Activated CD8-positive, alpha-beta memory T cell treated with anti-CD3 and anti-CD28 coated beads for 1 hour (primary cell): Measurements from ENCODE around the gene CCL25.
A peak's percentile ranks its signal among the peaks of the same experiment; 100 is the strongest.
"Not testable (repeated sequence)": the region's sequence is repeated elsewhere in the genome, so short reads cannot be mapped to it uniquely, and the experiment has no call there.

ENCODE experiments used
- DNase-seq, 2 donors: peaks; one replicate each; pipeline ENCODE4 v3.0.0-alpha.2; 2020; ENCODE audit warnings: low read depth in 1 of 2; ENCODE audit errors: extremely low read depth in 1 of 2

CCL25 gene, protein sequence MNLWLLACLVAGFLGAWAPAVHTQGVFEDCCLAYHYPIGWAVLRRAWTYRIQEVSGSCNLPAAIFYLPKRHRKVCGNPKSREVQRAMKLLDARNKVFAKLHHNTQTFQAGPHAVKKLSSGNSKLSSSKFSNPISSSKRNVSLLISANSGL

GRCh38 chr19:8052464-8052859 lies at the start of gene CCL25:
Gene CCL25 (plus strand): TSS chr19:8052760. CDS start chr19:8053050, 290 bp downstream.
- no peak for DNase-seq

DNA sequence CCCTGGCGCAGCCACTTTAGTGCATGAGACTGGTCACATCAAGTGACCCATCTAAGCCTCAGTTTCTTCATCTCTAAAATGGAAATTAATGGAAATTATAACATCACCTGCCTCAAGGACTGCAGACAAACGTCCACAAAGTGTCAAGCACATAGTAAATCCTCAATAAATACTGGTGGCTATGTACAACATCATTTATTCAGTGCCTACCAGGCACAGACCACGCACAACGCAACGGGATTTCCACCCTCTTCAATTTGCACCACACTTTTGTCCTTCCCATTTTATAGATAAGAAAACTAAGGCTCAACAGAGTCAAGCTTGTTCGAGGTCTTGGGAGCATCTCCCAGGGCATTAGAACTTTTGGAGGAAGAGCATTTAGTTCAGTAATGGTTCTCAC lies 48.6 kb upstream of the CCL25 start:
- DNase-seq: no peak

- no peak for DNase-seq
These were observed 47.6 kb upstream of the CCL25 start for GRCh38 chr19:8004723-8005513.

DNA sequence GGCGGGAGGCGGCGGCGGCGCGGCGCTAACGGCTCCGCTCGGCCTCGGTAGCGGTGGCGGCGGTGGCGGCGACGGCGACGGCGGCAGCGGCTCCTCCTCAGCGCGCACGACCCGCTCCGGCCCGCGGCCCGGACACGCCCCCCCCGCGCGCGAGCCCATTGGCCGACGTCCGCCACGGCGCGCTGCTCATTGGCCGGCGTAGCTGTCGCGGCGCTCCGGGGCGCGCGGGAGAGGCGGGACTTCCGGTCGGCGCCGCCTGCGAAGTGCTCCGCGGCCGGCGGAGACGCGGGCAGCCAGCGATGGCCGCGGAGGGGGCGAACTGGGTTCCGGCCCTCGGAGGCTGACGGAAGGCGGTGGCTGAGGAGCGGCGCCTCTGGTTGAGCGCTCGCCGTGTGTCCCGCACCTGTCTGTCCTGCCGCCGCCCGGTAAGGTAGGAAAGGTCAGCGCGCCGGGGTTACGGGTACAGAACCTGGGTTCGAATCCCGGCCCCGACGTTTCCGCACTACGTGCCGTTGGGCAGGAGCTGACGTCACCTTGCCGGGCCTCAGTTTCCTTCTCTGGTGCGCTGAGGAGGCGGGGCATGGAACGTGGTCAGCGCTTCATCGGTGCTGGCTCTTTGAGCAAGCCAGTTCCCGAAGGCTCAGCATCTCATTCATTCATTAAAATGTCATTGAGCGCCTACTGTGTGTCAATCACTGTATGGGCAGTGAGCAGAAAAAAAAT lies 46.9 kb upstream of the CCL25 start, which contains the start of gene ELAVL1:
ELAVL1 (minus strand) TSS at position 108 of the 723 bp plus-strand sequence. CDS start 13,826 bp downstream, outside the sequence.
- peak; percentile 59 to 88 for DNase-seq

- no peak for DNase-seq
These were observed 34.8 kb upstream of the CCL25 start for GRCh38 chr19:8017808-8018207.

DNA sequence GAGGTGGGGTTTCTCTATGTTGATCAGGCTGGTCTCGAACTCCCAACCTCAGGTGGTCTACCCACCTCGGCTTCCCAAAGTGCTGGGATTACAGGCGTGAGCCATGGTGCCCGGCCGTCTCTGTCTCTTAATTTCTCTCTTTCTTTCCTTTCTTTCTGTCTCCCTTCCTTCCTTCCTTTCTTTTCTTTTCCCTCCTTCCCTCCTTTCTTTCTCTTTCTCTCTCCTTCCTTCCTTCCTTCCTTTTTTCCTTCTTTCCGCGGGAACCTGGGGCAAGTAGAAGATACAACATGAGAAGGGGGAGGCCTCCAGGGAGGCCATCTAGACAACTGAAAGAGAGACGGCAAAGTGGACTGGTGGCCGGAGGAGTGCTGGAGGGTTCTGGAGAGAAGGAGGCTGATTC lies 31.9 kb upstream of the CCL25 start:
- no peak for DNase-seq

DNA sequence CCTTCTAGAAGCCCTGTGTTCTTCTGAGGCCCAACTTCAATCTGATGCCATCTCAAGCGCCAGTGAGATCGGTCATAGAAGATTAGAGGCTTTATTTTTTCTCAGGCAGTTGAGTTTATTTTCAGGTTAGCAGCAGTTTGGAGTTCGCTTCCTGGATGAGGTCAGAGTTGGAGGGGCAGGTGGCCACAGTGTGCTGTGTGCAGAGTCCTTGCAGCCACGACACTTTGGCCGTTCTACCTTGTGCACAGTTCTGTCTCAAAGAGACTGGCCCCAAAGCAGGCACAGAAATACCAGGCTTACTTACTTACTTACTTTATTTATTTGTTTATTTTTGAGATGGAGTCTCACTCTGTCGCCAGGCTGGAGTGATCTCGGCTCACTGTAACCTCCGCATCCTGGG lies 31.2 kb upstream of the CCL25 start:
- DNase-seq: no peak

DNA sequence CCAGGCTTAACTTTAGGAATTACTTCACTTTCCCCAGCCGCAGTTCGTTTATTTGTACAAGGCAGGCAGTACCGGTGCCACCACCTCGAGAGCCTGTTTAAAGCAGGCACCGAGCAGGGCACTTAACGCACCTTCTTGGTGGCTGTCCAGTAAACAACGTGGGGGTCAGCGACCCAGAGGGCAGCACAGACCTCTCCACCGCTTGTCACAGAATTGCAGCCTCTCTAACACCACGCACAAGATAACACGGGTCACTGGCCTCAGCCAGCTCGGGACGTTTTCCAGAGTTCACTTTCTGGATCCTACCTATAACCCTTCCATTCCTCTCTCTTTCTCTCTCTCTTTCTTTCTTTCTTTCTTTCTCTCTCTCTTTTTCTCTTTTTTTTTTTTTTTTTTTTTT lies 30.3 kb upstream of the CCL25 start:
- DNase-seq: no peak

GRCh38 chr19:8023371-8023770 lies 29.2 kb upstream of the CCL25 start:
- no peak for DNase-seq

DNA sequence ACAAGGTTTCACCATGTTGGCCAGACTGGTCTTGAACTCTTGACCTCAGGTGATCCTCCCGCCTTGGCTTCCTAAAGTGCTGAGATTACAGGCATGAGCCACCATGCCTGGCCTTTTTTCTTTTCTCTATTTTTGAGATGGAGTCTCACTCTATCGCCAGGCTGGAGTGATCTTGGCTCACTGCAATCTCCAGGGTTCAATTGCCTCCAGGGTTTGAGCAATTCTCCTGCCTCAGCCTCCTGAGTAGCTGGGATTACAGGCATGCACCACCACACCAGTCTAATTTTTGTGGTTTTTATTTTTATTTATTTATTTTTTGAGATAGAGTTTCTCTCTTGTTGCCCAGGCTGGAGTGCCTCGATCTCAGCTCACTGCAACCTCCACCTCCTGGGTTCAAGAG lies 28.3 kb upstream of the CCL25 start:
- DNase-seq: not testable (repeated sequence)

DNA sequence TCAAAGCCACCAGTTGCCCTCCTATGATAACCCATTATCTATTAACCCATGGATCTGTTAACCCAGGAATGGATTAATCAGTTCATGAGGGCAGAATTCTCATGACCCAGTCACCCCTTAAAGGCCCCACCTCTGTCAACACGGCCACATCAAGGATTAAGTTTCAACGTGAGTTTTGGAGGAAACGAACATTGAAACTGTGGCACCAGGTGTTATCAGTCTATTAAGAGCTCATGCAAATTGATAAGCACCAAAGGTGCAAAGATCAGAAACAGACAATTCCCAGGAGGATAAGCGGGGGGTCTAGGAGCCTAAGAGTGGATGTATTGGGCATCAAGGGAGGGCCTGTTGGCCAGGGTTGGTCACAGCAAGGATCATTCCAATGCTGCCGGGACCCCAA lies 27.2 kb upstream of the CCL25 start:
- DNase-seq: no peak

DNA sequence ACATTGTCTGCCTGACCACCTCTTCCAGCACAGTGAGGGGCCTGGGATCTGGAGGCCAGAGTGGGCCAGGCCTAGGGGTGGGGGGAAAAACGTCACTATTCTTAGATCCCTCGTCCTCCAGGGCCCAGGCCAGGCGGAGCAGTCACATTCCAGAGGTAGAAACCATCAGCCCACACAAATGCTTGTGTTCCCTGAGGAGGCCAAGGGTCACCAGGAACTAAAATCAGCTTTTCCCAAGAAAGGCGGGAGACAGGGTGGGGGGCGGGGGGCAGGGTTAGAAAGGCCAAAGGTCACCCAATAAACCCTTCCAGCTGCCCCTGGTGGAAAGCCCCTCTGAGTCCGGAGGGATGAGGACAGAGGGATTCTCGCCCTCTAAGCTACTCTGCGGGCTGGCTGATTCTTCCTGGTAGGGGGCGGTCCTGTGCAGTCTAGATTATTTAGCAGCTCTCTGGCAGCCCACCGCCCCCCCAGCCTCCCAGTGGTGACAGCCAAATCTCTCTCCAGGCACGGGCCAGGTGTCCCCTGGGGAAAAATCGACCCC lies 23.5 kb upstream of the CCL25 start:
- no peak for DNase-seq

DNA sequence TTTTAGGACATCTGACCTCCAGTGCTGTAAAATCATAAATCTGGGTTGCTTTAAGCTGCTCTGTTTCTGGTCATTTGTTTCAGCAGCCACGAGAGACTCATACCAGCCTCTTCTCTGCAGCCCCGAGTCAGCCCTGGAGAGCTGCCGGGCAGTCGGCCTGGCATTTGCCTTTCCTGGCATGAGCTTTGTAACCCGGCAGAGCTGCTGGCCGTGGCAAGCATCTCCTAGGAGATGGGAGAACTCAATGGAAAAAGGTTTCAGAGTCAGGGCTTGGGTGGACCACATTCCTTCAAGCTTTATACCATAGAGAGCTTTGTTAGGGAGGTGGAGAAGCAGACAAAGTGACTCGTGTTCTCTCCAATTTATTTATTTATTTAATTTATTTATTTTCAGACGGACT lies 21.6 kb upstream of the CCL25 start:
- no peak for DNase-seq

- DNase-seq: not testable (repeated sequence)
These were observed 19.0 kb upstream of the CCL25 start for GRCh38 chr19:8033287-8034177.

GRCh38 chr19:8034178-8034525 lies 18.4 kb upstream of the CCL25 start:
- DNase-seq: no peak

GRCh38 chr19:8036434-8037099 lies 16.0 kb upstream of the CCL25 start:
- DNase-seq: no peak

DNA sequence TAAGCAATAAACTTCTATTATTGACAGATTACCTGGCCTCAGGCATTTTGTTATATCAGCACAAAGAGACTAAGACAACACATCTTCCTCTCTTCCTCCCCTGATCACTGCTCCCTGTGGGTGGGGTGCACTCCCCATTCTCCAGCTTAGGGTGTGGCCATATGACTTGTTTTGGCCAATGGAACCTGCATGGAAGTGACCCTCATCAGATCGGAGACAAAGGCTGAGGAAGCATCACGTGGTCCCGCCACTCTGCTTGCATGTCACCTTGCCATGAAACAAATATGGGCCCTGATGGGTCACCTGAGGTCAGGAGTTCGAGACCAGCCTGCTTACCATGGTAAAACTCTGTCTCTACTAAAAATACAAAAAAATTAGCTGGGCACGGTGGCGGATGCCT lies 13.7 kb upstream of the CCL25 start:
- DNase-seq: no peak

- no peak for DNase-seq
These were observed 13.3 kb upstream of the CCL25 start for GRCh38 chr19:8039231-8039630.

DNA sequence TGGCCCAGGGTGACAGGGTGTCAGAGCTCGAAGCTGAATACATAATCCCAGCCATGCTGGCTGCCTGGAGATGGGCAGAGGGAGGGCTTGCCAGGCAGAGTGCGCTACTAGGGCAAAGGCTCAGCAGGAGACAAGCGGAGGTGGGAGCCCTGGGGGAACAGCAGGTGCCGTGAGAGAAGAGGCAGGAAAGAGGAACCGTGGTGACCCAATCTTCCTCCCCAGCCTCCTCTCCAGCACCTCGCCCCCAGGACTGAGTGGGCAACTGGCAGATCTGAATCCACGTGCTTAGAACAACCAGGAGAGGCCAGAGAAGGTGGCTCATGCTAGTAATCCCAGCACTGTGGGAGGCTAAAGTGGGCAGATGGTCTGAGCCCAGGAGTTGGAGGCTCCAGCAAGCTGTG lies 11.0 kb upstream of the CCL25 start:
- no peak for DNase-seq

DNA sequence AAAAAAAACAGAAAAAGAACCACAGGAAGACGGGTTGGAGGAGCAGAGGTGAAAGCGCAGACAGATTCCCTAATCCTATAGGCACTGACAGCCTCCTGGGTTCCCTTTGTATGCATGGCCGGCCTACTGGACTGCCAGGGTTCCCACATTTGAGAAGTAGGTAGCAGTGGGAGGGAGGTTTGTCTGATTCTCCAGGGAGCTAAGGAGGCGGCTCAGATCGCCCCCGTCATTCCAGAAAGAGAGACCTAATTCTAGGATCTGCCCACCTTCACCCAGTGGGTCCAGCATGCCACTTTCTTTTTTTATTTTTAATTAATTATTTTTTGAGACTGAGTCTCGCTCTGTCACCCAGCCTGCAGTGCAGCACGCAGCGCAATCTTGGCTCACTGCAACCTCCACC lies 9.7 kb upstream of the CCL25 start:
- no peak for DNase-seq
